VCaP (cell line): ENCODE measurements around the gene LTBP1.
A peak's percentile ranks its signal among the peaks of the same experiment; 100 is the strongest.

Source experiments
- H3K27ac ChIP-seq: fragments of 450-650 bp; 2 replicates; pipeline ENCODE4 v1.5.1; 2017
- CTCF ChIP-seq: fragments of 450-650 bp; conservative IDR thresholded peaks from 2 replicates; pipeline ENCODE4 v1.5.1; 2017; ENCODE audit warnings: mild to moderate bottlenecking, moderate library complexity

LTBP1 gene

GRCh38 chr2:33265584-33266338 lies 319.0 kb downstream of the LTBP1 start:
- H3K27ac ChIP-seq, result no peak overlapping the region
- TF ChIP-seq CTCF, result no peak

DNA sequence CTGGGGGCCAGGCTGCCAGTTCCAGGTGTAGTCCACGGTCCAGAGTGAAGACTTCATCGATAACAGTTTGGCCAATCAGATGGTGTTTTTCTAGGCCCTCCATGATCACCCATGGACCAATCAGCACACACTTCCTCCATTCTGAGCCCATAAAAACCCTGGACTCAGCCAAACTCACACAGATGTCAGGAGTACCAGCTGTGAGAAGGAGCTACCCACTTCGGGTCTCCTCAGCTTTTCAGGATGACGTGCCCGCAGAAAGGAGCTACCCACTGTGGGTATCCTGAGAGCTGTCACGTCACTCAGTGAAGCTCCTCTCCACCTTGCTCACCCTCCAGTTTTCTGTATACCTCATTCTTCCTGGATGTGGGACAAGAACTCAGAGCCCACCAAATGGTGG lies 319.7 kb downstream of the LTBP1 start:
- TF ChIP-seq CTCF, result no peak
- H3K27ac ChIP-seq, result no peak overlapping the region

- TF ChIP-seq CTCF, result no peak
- H3K27ac ChIP-seq, result no peak overlapping the region
Measured at GRCh38 chr2:33267043-33267442, 320.3 kb downstream of the LTBP1 start.

GRCh38 chr2:33267756-33268155 lies 321.0 kb downstream of the LTBP1 start:
- TF ChIP-seq CTCF, result peak; percentile 23; the same call in 1 of the 2 replicates
- peak overlapping the region; percentile 24; the same call in 1 of the 2 replicates for H3K27ac ChIP-seq

- peak overlapping the region; percentile 24; the same call in 1 of the 2 replicates for H3K27ac ChIP-seq
- no peak for TF ChIP-seq CTCF
Measured at GRCh38 chr2:33268246-33268831, 321.6 kb downstream of the LTBP1 start.

DNA sequence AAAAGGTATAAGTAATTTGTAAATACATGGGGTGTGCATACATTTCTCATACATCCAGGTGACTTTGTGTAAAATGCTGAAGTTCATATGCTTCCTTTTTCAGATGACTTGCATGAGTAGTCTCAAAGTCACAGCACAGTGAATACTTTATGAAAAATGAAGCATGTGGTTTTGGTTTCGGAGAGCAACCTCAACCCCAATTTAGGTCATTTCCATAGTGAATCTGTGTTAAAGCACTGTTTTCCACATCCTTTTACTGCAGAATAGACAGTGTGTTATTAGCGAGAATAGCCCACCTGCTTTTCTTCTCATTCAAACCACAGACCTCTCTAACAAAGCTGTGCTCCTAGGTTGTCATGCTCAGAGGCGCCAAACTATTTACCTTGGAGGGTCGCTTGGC lies 325.2 kb downstream of the LTBP1 start:
- H3K27ac ChIP-seq, result no peak overlapping the region
- no peak for TF ChIP-seq CTCF

DNA sequence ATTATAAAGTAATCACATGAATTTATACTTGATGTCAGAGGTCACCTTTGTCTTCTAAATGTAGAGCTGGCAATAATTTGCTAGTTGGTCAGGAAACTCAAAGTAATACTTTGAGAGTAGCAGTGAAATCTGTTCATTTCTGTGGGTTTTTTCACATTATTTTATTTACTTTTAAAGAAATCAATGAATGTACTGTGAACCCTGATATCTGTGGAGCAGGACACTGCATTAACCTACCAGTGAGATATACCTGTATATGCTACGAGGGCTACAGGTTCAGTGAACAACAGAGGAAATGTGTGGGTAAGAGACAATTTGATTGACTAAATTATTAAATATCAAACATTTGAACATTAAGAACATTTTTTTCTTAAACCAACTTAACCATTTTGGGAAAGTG lies 326.7 kb downstream of the LTBP1 start:
- TF ChIP-seq CTCF, result no peak
- no peak overlapping the region for H3K27ac ChIP-seq
